ENCODE data around the gene UBR1. TPM values are rescaled to one million over a fixed set of nuclear protein-coding genes. Genes with fewer than 3 reads are reported as not detected.
"Not testable (repeated sequence)": the region's sequence is repeated elsewhere in the genome, so short reads cannot be mapped to it uniquely, and the experiment has no call there.

The UBR1 gene
- polyA plus RNA-seq, 4 donors: 4.3 to 17.7 (median 6.4) TPM

DNA sequence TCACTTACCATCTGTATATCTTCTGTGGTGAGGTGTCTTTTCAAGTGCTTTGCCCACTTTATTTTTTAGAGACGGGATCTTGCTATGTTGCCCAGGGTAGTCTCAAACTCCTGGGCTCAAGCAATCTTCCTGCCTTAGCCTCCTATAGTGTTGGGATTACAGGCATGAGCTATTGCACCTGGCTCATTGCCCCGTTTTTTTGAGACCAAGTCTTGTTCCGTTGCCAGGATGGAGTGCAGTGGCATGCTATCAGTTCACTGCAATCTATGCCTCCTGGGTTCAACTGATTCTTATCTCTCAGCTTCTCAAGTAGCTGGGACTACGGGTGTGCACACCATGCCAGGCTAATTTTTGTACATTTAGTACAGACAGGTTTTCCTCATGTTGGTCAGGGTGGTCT lies 132.7 kb downstream of the UBR1 start:
- Histone ChIP-seq H3K9me3 (ENCODE audit: control insufficient read depth in 2 of 2, insufficient read depth in 1 of 2, low read depth in 1 of 2, low read length in 1 of 2) (peaks cover 0 to 6% of the 10 kb centered on the region in 2 donors), H3K27ac (ENCODE audit: low read depth in 1 of 3, low read length in 2 of 3) (no peak overlapping the region), H3K4me1 (ENCODE audit: control insufficient read depth in 3 of 3, insufficient read depth in 2 of 3, low read depth in 1 of 3, low read length in 2 of 3) (no peaks in the 10 kb centered on the region), H3K4me3 (ENCODE audit: low read depth in 1 of 3, low read length in 3 of 3) (no peak overlapping the region), H3K36me3 (ENCODE audit: control insufficient read depth in 3 of 3, insufficient read depth in 2 of 3, low read depth in 1 of 3, low read length in 3 of 3) (peaks cover 8 to 28% (median 13%) of the 10 kb centered on the region in 3 donors), H3K27me3 (ENCODE audit: control insufficient read depth in 3 of 3, insufficient read depth in 3 of 3, low read length in 3 of 3) (no peaks in the 10 kb centered on the region)
- FAIRE-seq: no peak
- WGBS, 3 donors: 89 to 95% (median 91%) methylated on average over 4 of the region's 4 CpGs
- DNase-seq: no peak

DNA sequence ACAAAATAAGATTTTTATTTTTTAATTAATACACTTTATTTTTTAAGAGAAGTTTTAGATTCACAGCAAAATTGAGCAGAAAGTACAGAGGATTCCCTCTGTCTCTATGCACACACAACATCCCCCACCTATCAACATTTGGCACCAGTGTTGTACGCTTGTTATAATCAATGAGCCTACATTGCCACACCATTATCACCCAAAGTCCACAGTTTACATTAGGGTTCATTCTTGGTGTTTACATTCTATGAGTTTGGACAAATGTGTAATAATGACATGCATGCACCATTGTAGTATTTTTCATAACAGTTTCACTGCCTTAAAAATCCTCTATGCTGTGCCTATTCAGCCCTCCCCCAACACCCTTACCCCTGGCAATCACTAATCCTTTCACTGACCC lies 134.0 kb downstream of the UBR1 start:
- Histone ChIP-seq H3K27me3 (ENCODE audit: control insufficient read depth in 3 of 3, insufficient read depth in 3 of 3, low read length in 3 of 3) (no peaks in the 10 kb centered on the region), H3K9me3 (ENCODE audit: control insufficient read depth in 2 of 2, insufficient read depth in 1 of 2, low read depth in 1 of 2, low read length in 1 of 2) (peaks cover 0 to 6% of the 10 kb centered on the region in 2 donors), H3K27ac (ENCODE audit: low read depth in 1 of 3, low read length in 2 of 3) (no peak overlapping the region), H3K4me3 (ENCODE audit: low read depth in 1 of 3, low read length in 3 of 3) (no peak overlapping the region), H3K4me1 (ENCODE audit: control insufficient read depth in 3 of 3, insufficient read depth in 2 of 3, low read depth in 1 of 3, low read length in 2 of 3) (no peaks in the 10 kb centered on the region), H3K36me3 (ENCODE audit: control insufficient read depth in 3 of 3, insufficient read depth in 2 of 3, low read depth in 1 of 3, low read length in 3 of 3) (peaks cover 8 to 30% (median 11%) of the 10 kb centered on the region in 3 donors)
- 74 to 98% (median 84%) methylated on average over 1 of the region's 1 CpG for WGBS, 3 donors
- DNase-seq (peak in 1 of 2 donors; percentile 11), FAIRE-seq (no peak)

DNA sequence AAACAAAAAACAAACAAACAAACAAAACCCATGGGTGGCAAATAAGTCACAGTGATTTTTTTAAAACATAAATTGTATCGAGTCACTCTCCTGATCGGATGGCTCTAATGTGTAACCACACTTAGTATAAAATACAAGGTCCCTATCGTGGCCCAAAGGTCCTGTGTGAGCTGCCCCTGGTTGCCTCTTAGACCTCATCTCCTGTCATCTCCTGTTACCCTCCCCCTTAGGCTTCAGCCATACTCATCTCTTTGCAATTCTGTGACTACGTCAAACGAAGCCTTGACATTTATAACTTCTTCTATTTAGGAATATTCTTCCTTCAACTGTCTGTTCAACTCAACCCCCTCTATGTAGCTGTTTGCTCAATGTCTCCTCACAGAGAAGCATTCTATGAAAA lies 141.4 kb downstream of the UBR1 start:
- Histone ChIP-seq H3K4me1 (ENCODE audit: control insufficient read depth in 3 of 3, insufficient read depth in 2 of 3, low read depth in 1 of 3, low read length in 2 of 3) (no peaks in the 10 kb centered on the region), H3K27ac (ENCODE audit: low read depth in 1 of 3, low read length in 2 of 3) (no peak overlapping the region), H3K9me3 (ENCODE audit: control insufficient read depth in 2 of 2, insufficient read depth in 1 of 2, low read depth in 1 of 2, low read length in 1 of 2) (no peaks in the 10 kb centered on the region), H3K36me3 (ENCODE audit: control insufficient read depth in 3 of 3, insufficient read depth in 2 of 3, low read depth in 1 of 3, low read length in 3 of 3) (peaks cover 3 to 33% (median 15%) of the 10 kb centered on the region in 3 donors), H3K27me3 (ENCODE audit: control insufficient read depth in 3 of 3, insufficient read depth in 3 of 3, low read length in 3 of 3) (no peaks in the 10 kb centered on the region), H3K4me3 (ENCODE audit: low read depth in 1 of 3, low read length in 3 of 3) (no peak overlapping the region)
- FAIRE-seq: no peak
- WGBS, 3 donors: 94 to 99% (median 95%) methylated on average over 5 of the region's 5 CpGs
- DNase-seq: no peak

DNA sequence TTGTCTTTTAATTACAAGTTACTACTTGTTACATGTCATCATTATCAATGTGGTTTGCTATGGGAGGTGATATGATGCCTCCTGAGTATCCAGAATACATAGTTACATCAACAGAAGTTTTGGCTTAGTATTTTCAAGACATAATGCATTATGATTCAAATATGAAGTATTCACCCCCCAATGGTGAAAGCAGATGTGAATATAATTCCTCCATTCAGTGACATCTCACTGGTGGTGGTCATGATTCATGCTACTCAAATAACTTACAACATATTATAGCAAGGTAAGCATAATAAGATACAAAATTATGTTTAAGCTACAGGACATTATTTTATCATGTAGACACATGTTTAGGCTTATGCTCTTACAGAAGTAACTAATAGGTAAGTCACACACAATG lies 150.3 kb downstream of the UBR1 start:
- DNase-seq (no peak), FAIRE-seq (no peak)
- H3K4me3 ChIP-seq (ENCODE audit: low read depth in 1 of 3, low read length in 3 of 3): no peak overlapping the region
- no peaks in the 10 kb centered on the region for H3K27me3 ChIP-seq (ENCODE audit: control insufficient read depth in 3 of 3, insufficient read depth in 3 of 3, low read length in 3 of 3)
- H3K27ac ChIP-seq (ENCODE audit: low read depth in 1 of 3, low read length in 2 of 3): no peak overlapping the region
- no peaks in the 10 kb centered on the region for H3K9me3 ChIP-seq (ENCODE audit: control insufficient read depth in 2 of 2, insufficient read depth in 1 of 2, low read depth in 1 of 2, low read length in 1 of 2)
- H3K36me3 ChIP-seq (ENCODE audit: control insufficient read depth in 3 of 3, insufficient read depth in 2 of 3, low read depth in 1 of 3, low read length in 3 of 3): peaks cover 11 to 36% (median 22%) of the 10 kb centered on the region in 3 donors
- H3K4me1 ChIP-seq (ENCODE audit: control insufficient read depth in 3 of 3, insufficient read depth in 2 of 3, low read depth in 1 of 3, low read length in 2 of 3): no peaks in the 10 kb centered on the region

DNA sequence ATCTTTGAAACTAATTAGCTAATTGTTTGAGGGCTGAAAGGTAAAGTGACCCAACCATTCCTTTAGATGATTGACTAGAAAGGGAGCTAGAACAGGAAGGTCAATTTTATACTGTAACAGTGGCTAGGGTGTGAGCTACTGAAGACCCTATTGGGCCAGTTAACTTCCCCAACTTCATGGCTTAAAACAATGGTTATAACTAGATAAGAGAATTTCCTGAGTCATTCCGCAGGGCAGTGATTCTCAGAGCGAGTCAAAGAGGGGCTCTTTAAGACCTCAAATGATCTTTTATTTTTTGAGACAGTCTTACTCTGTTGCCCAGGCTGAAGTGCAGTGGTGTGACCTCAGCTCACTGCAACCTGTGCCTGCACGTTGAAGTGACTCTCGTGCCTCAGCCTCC lies 151.5 kb downstream of the UBR1 start:
- no peak overlapping the region for H3K27ac ChIP-seq (ENCODE audit: low read depth in 1 of 3, low read length in 2 of 3)
- no peaks in the 10 kb centered on the region for H3K27me3 ChIP-seq (ENCODE audit: control insufficient read depth in 3 of 3, insufficient read depth in 3 of 3, low read length in 3 of 3)
- WGBS, 3 donors: 93 to 99% (median 98%) methylated on average over 4 of the region's 4 CpGs
- peaks cover 16 to 43% (median 24%) of the 10 kb centered on the region in 3 donors for H3K36me3 ChIP-seq (ENCODE audit: control insufficient read depth in 3 of 3, insufficient read depth in 2 of 3, low read depth in 1 of 3, low read length in 3 of 3)
- no peaks in the 10 kb centered on the region for H3K9me3 ChIP-seq (ENCODE audit: control insufficient read depth in 2 of 2, insufficient read depth in 1 of 2, low read depth in 1 of 2, low read length in 1 of 2)
- H3K4me3 ChIP-seq (ENCODE audit: low read depth in 1 of 3, low read length in 3 of 3): no peak overlapping the region
- no peaks in the 10 kb centered on the region for H3K4me1 ChIP-seq (ENCODE audit: control insufficient read depth in 3 of 3, insufficient read depth in 2 of 3, low read depth in 1 of 3, low read length in 2 of 3)
- FAIRE-seq (no peak), DNase-seq (no peak)

DNA sequence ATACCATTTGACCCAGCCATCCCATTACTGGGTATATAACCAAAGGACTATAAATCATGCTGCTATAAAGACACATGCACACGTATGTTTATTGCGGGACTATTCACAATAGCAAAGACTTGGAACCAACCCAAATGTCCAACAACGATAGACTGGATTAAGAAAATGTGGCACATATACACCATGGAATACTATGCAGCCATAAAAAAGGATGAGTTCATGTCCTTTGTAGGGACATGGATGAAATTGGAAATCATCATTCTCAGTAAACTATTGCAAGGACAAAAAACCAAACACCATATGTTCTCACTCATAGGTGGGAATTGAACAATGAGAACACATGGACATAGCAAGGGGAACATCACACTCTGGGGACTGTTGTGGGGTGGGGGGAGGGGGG lies 156.9 kb downstream of the UBR1 start:
- FAIRE-seq; H3K27me3 ChIP-seq (ENCODE audit: control insufficient read depth in 3 of 3, insufficient read depth in 3 of 3, low read length in 3 of 3); DNase-seq; H3K4me1 ChIP-seq (ENCODE audit: control insufficient read depth in 3 of 3, insufficient read depth in 2 of 3, low read depth in 1 of 3, low read length in 2 of 3); H3K9me3 ChIP-seq (ENCODE audit: control insufficient read depth in 2 of 2, insufficient read depth in 1 of 2, low read depth in 1 of 2, low read length in 1 of 2); H3K4me3 ChIP-seq (ENCODE audit: low read depth in 1 of 3, low read length in 3 of 3); H3K27ac ChIP-seq (ENCODE audit: low read depth in 1 of 3, low read length in 2 of 3): not testable (repeated sequence)
- peaks cover 19 to 30% (median 20%) of the 10 kb centered on the region in 3 donors for H3K36me3 ChIP-seq (ENCODE audit: control insufficient read depth in 3 of 3, insufficient read depth in 2 of 3, low read depth in 1 of 3, low read length in 3 of 3)
- 79 to 97% (median 96%) methylated on average over 3 of the region's 3 CpGs for WGBS, 3 donors

DNA sequence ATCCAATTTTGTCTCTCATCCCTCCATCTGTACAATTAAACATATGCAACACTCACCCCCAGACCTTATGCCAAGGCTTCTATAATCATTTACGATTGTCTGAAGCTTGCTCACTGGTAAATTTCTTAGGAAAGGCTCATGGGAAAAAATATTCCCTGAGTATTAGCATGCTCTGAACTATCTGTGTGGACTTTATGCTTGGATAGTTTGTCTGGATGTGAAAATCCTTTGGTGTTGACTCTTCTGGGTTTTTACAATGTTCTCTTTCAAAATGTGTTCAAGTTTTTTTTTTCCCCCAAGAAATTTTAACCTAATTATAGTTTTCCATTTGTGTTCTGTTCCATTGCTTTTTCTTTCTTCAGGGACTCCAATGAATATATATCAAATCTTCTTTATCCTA lies 165.3 kb downstream of the UBR1 start:
- Histone ChIP-seq H3K4me1 (ENCODE audit: control insufficient read depth in 3 of 3, insufficient read depth in 2 of 3, low read depth in 1 of 3, low read length in 2 of 3) (no peaks in the 10 kb centered on the region), H3K27ac (ENCODE audit: low read depth in 1 of 3, low read length in 2 of 3) (no peak overlapping the region), H3K9me3 (ENCODE audit: control insufficient read depth in 2 of 2, insufficient read depth in 1 of 2, low read depth in 1 of 2, low read length in 1 of 2) (no peaks in the 10 kb centered on the region), H3K4me3 (ENCODE audit: low read depth in 1 of 3, low read length in 3 of 3) (no peak overlapping the region), H3K36me3 (ENCODE audit: control insufficient read depth in 3 of 3, insufficient read depth in 2 of 3, low read depth in 1 of 3, low read length in 3 of 3) (peaks cover 2 to 7% (median 5%) of the 10 kb centered on the region in 3 donors), H3K27me3 (ENCODE audit: control insufficient read depth in 3 of 3, insufficient read depth in 3 of 3, low read length in 3 of 3) (no peaks in the 10 kb centered on the region)
- DNase-seq (no peak), FAIRE-seq (no peak)
- WGBS, 3 donors: 64 to 84% (median 71%) methylated on average over 1 of the region's 1 CpG

DNA sequence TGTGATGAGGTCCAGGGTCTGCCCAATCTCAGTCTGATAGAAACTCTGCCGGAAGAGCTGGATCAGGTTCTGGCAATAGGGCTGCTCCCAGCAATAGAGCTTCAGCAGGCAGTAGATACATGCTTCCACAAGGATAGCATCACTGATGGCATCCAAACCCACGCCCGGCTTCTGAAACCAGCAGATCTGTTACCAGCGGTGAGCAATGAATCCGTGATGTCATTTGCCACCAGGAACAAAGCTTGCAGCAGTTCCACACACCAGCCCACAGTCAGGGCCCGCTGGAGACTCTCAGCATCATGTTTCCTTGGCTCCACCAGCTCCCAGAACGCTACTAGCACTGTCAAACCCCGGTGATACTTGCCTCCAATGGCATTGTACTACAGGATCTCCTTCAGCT lies 166.0 kb downstream of the UBR1 start:
- H3K4me1 ChIP-seq (ENCODE audit: control insufficient read depth in 3 of 3, insufficient read depth in 2 of 3, low read depth in 1 of 3, low read length in 2 of 3): no peaks in the 10 kb centered on the region
- no peak overlapping the region for H3K27ac ChIP-seq (ENCODE audit: low read depth in 1 of 3, low read length in 2 of 3)
- no peaks in the 10 kb centered on the region for H3K27me3 ChIP-seq (ENCODE audit: control insufficient read depth in 3 of 3, insufficient read depth in 3 of 3, low read length in 3 of 3)
- no peaks in the 10 kb centered on the region for H3K9me3 ChIP-seq (ENCODE audit: control insufficient read depth in 2 of 2, insufficient read depth in 1 of 2, low read depth in 1 of 2, low read length in 1 of 2)
- 92 to 94% (median 94%) methylated on average over 8 of the region's 8 CpGs for WGBS, 3 donors
- peaks cover 0 to 3% (median 3%) of the 10 kb centered on the region in 3 donors for H3K36me3 ChIP-seq (ENCODE audit: control insufficient read depth in 3 of 3, insufficient read depth in 2 of 3, low read depth in 1 of 3, low read length in 3 of 3)
- no peak overlapping the region for H3K4me3 ChIP-seq (ENCODE audit: low read depth in 1 of 3, low read length in 3 of 3)
- FAIRE-seq (no peak), DNase-seq (no peak)

DNA sequence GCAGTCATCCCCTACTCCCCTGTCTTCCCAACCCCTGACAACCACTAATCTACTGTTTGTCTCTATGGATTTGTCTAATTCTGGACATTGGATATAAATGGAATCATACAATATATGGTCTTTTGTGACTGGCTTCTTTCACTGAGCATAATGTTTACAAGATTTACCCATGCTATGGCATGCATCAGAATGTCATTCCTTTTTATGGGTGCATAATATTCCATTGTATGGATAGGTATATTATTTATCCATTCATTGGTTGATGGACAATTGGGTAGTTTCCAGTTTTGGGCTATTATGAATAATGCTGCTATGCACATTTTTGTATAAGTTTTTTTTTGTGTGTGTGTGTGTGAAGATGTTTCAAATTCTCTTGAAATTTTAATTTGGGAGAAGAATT lies 168.7 kb downstream of the UBR1 start:
- Histone ChIP-seq H3K36me3 (ENCODE audit: control insufficient read depth in 3 of 3, insufficient read depth in 2 of 3, low read depth in 1 of 3, low read length in 3 of 3) (peaks cover 0 to under 1% (median 0%) of the 10 kb centered on the region in 3 donors), H3K4me3 (ENCODE audit: low read depth in 1 of 3, low read length in 3 of 3) (no peak overlapping the region), H3K9me3 (ENCODE audit: control insufficient read depth in 2 of 2, insufficient read depth in 1 of 2, low read depth in 1 of 2, low read length in 1 of 2) (no peaks in the 10 kb centered on the region), H3K4me1 (ENCODE audit: control insufficient read depth in 3 of 3, insufficient read depth in 2 of 3, low read depth in 1 of 3, low read length in 2 of 3) (no peaks in the 10 kb centered on the region), H3K27ac (ENCODE audit: low read depth in 1 of 3, low read length in 2 of 3) (no peak overlapping the region), H3K27me3 (ENCODE audit: control insufficient read depth in 3 of 3, insufficient read depth in 3 of 3, low read length in 3 of 3) (no peaks in the 10 kb centered on the region)
- no peak for FAIRE-seq
- no peak for DNase-seq

All from small intestine (tissue), 7 donors.